Stomach (tissue), 9 donors: Measurements from ENCODE around the gene DLD. TPM values are rescaled to one million over a fixed set of nuclear protein-coding genes. Genes with fewer than 3 reads are reported as not detected.
A peak's percentile ranks its signal among the peaks of the same experiment; 100 is the strongest.

Experiments
- DNase-seq, 2 donors: peaks; one replicate each; pipeline versions ENCODE4 v3.0.0 to v3.0.0-alpha.2; 2013 to 2019
- H3K27ac ChIP-seq, 5 donors: fragments of 200-600 bp in 4 of 5; sonication (generic) in 4 of 5; one replicate each; pipeline ENCODE4 v1.5.1; 2013 to 2019; ENCODE audit warnings: mild to moderate bottlenecking in 1 of 5, moderate library complexity in 1 of 5
- H3K27me3 ChIP-seq, 3 donors: fragments of 200-600 bp; sonication (generic); one replicate each; pipeline ENCODE4 v1.5.1; 2017 to 2019; ENCODE audit warnings: mixed run types in 1 of 3
- H3K36me3 ChIP-seq, 4 donors: fragments of 200-600 bp; sonication (generic); 1 replicate in 3 of 4; 2 replicates in 1 of 4; pipeline ENCODE4 v1.5.1; 2016 to 2019
- H3K4me1 ChIP-seq, 4 donors: fragments of 200-600 bp; sonication (generic); one replicate each; pipeline ENCODE4 v1.5.1; 2016 to 2019
- H3K4me3 ChIP-seq, 4 donors: fragments of 200-600 bp; sonication (generic) in 3 of 4; one replicate each; pipeline ENCODE4 v1.5.1; 2016 to 2019; ENCODE audit warnings: mild to moderate bottlenecking in 1 of 4
- H3K9me3 ChIP-seq, 4 donors: fragments of 200-600 bp; sonication (generic); one replicate each; pipeline ENCODE4 v1.5.1; 2016 to 2019
- EP300 ChIP-seq: sonication (generic); formaldehyde crosslinking; IDR thresholded peaks from one replicate; pipeline ENCODE4 v1.6.1; 2017; ENCODE audit warnings: antibody characterized with exemption
- POLR2A ChIP-seq, 4 donors: fragments of 450-650 bp; IDR thresholded peaks; one replicate each; pipeline ENCODE4 v1.6.1; 2016; ENCODE audit warnings: antibody characterized with exemption in 4 of 4, control low read depth in 2 of 4, mild to moderate bottlenecking in 1 of 4, moderate library complexity in 1 of 4
- POLR2AphosphoS5 ChIP-seq, 3 donors: sonication (generic); formaldehyde crosslinking; IDR thresholded peaks; one replicate each; pipeline ENCODE4 v1.6.1; 2016; ENCODE audit warnings: antibody characterized with exemption in 3 of 3
- WGBS, 5 donors: extraction: QIAGEN DNeasy Blood & Tissue Kit in 3 of 5; methylation state at CpG; one replicate each; pipeline versions ENCODE4 v1.1.5 to v1.1.7; 2013 to 2018; 5-methylcytosine and 5-hydroxymethylcytosine counted together
- intact Hi-C: fragments of 100-400 bp; cut with DNase I; formaldehyde crosslinking; loops from one replicate; pipeline ENCODE4 v1.15.1; 2023; ENCODE audit warnings: low total_unique reads
- polyA plus RNA-seq, 3 donors: library from polyadenylated mRNA; stranded (reverse); fragments of 200-250 nt; gene quantifications; one replicate each; pipeline ENCODE4 v1.2.3, GENCODE V29; 2013
- total RNA-seq, 5 donors: library from RNA; depleted of rRNA; stranded (reverse); fragments of >200 nt; gene quantifications; one replicate each; pipeline versions ENCODE4 v1.1.0 to v1.2.3, GENCODE V29; 2014 to 2016
- TF ChIP-seq, protein P1 (sequence below), 7 experiments: fragments of 450-650 bp in 4 of 7; fragments of 200-600 bp in 3 of 7; sonication (generic) in 3 of 7; IDR thresholded peaks; one replicate each; pipeline ENCODE4 v1.5.1; 2016 to 2019; ENCODE audit warnings: antibody characterized with exemption in 7 of 7, control low read depth in 2 of 7, mild to moderate bottlenecking in 1 of 7
- donor health status: healthy with polysubstance abuse.
- donor health status: Bipolar disorder and iron deficiency.
- donor health status: healthy.

The DLD gene
- total and polyA plus RNA-seq, 8 donors = 24.6 to 173 (median 88.2) TPM

DNA sequence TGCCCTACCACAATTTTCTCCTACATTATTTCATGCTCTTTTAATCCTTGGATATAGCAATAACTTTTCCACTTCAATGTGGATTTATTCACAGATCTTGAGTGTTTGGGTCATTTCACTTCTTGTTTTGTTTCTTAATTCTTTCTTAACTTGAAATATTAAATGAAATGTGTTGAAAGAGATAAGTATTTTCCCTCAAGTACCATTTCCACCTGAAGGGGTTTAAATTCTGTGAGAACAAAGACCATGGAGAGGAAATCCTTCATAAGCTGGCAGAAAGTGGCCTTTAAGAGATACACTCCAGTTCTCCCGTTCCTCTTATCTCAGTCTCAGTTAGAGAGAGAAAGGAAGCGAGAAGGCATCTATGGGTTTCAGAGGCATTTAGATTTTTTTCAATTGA, 14.1 kb upstream of the DLD start:
- WGBS, 5 donors = 32 to 52% (median 45%) methylated on average over 2 of the region's 2 CpGs
- no peak overlapping the region for H3K27ac ChIP-seq
- intact Hi-C loops = loop anchor here (10.0 kb wide), 1 partner anchor 268 kb away; no protein-coding TSS in a partner anchor

DNA sequence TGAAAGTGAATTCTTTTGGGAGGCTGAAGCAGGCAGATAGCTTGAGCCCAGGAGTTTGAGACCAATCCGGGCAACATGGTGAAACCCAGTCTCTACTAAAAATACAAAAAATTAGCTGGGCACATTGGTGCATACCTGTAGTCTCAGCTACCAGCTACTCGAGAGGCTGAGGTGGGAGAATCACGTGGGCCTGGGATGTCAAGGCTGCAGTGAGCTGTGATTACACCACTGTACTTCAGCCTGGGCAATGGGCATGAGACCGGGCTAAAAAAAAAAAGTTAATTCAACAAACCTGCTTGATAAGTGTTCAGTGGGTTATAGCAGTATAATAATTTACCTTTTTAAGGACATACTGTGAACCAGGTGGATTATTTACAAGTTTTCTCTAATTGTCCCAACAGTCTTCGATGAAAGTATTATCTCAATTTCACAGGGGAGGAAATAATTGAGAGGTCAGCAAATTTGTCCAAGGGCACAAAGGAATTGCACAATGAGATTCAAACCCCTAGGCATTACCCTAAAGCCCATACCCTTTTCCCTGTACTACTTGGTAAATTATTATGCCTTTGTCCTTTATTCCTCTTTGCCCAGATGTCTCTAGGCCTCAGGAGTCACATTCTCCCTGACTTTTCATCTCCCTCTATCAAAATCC, 13.1 kb upstream of the DLD start:
- DNase-seq = no peak
- TF ChIP-seq, protein P1, sequence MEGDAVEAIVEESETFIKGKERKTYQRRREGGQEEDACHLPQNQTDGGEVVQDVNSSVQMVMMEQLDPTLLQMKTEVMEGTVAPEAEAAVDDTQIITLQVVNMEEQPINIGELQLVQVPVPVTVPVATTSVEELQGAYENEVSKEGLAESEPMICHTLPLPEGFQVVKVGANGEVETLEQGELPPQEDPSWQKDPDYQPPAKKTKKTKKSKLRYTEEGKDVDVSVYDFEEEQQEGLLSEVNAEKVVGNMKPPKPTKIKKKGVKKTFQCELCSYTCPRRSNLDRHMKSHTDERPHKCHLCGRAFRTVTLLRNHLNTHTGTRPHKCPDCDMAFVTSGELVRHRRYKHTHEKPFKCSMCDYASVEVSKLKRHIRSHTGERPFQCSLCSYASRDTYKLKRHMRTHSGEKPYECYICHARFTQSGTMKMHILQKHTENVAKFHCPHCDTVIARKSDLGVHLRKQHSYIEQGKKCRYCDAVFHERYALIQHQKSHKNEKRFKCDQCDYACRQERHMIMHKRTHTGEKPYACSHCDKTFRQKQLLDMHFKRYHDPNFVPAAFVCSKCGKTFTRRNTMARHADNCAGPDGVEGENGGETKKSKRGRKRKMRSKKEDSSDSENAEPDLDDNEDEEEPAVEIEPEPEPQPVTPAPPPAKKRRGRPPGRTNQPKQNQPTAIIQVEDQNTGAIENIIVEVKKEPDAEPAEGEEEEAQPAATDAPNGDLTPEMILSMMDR (IDR thresholded peaks at IDR 0.05) = no peak
- TF ChIP-seq POLR2A (IDR thresholded peaks at IDR 0.05) = no peak
- TF ChIP-seq POLR2AphosphoS5 (IDR thresholded peaks at IDR 0.05) = no peak
- no peak for TF ChIP-seq EP300
- intact Hi-C loops = loop anchor here (10.0 kb wide), 1 partner anchor 267 kb away; no protein-coding TSS in a partner anchor
- H3K36me3 ChIP-seq = no peaks in the 10 kb centered on the region
- H3K27me3 ChIP-seq = no peaks in the 10 kb centered on the region
- no peak overlapping the region for H3K4me3 ChIP-seq
- H3K4me1 ChIP-seq = peaks cover 0 to 17% (median 4%) of the 10 kb centered on the region in 4 donors
- H3K27ac ChIP-seq = no peak overlapping the region
- no peaks in the 10 kb centered on the region for H3K9me3 ChIP-seq
- WGBS, 5 donors = 58 to 67% (median 61%) methylated on average over 5 of the region's 5 CpGs

More for the DNA sequence above, 14.1 kb upstream of the DLD start:
- Histone ChIP-seq H3K27me3 (no peaks in the 10 kb centered on the region), H3K4me3 (no peak overlapping the region), H3K4me1 (peaks cover 0 to 17% (median 4%) of the 10 kb centered on the region in 4 donors), H3K9me3 (no peaks in the 10 kb centered on the region), H3K36me3 (no peaks in the 10 kb centered on the region)
- no peak for DNase-seq
- TF ChIP-seq, protein P1 (IDR thresholded peaks at IDR 0.05) = no peak
- TF ChIP-seq POLR2A (IDR thresholded peaks at IDR 0.05) = no peak
- no peak for TF ChIP-seq EP300
- no peak for TF ChIP-seq POLR2AphosphoS5 (IDR thresholded peaks at IDR 0.05)

- Histone ChIP-seq H3K4me1 (peaks cover 0 to 17% (median 4%) of the 10 kb centered on the region in 4 donors), H3K9me3 (no peaks in the 10 kb centered on the region), H3K4me3 (no peak overlapping the region), H3K27ac (no peak overlapping the region), H3K36me3 (no peaks in the 10 kb centered on the region), H3K27me3 (no peaks in the 10 kb centered on the region)
- TF ChIP-seq POLR2A (IDR thresholded peaks at IDR 0.05) (no peak), EP300 (no peak), POLR2AphosphoS5 (IDR thresholded peaks at IDR 0.05) (no peak)
- TF ChIP-seq, protein P1 (IDR thresholded peaks at IDR 0.05) = no peak
- intact Hi-C loops = loop anchor here (10.0 kb wide), 1 partner anchor 266 kb away; no protein-coding TSS in a partner anchor
- no peak for DNase-seq
- 38 to 73% (median 50%) methylated on average over 3 of the region's 3 CpGs for WGBS, 5 donors
These were observed 12.3 kb upstream of the DLD start for GRCh38 chr7:107878636-107879035.

DNA sequence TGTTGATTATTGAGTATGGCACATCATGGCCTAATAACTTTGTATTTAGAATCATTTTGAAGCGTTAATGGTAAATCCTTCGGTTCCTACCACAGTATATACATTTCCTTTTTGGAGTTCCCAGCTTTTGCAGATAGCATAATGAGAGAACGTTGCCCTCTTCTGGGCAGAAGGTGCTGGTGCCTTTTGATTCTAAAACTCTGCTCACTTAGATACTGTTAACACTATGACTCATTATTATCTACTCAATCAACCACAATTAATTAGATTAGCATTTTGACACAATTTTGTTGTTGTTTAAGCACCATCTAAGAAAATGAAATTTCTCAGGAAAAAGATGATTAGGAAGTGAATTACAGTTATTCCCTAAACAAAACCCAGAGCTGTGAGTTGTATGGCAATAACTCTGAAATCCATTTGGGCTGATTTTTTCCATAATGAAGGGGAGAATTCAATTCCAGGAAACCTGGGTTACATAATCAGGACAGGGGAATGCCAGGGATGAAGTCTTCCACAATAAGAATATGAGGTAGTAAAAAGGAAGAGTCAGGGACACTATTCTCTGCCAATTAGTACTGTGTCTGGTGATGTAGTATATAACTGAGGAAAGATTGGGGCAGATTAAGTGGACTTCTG, 11.5 kb upstream of the DLD start:
- H3K36me3 ChIP-seq = no peaks in the 10 kb centered on the region
- TF ChIP-seq, protein P1 (IDR thresholded peaks at IDR 0.05) = peak in 5 of 7 experiments; percentile 55 to 78 (median 64)
- TF ChIP-seq POLR2AphosphoS5 (IDR thresholded peaks at IDR 0.05) = no peak
- no peak for TF ChIP-seq POLR2A (IDR thresholded peaks at IDR 0.05)
- H3K27me3 ChIP-seq = no peaks in the 10 kb centered on the region
- H3K4me1 ChIP-seq = peaks cover 0 to 14% (median 4%) of the 10 kb centered on the region in 4 donors
- no peaks in the 10 kb centered on the region for H3K9me3 ChIP-seq
- intact Hi-C loops = loop anchor here (10.0 kb wide), 1 partner anchor 265 kb away; no protein-coding TSS in a partner anchor
- no peak overlapping the region for H3K4me3 ChIP-seq
- DNase-seq = peak; percentile 59 to 84
- WGBS, 5 donors = 0 to 3% (median 0%) methylated on average over 3 of the region's 3 CpGs
- no peak overlapping the region for H3K27ac ChIP-seq
